Panc1 (cell line): Measurements from ENCODE around the gene LMAN2. TPM values are rescaled to one million over a fixed set of nuclear protein-coding genes. Genes with fewer than 3 reads are reported as not detected.

Experiments used
- ATAC-seq: fragments of 200-7000 bp; cut with Tn5 transposase; 2 replicates; pipeline ENCODE4 v1.9.1; 2020; ENCODE audit warnings: mild to moderate bottlenecking, moderate library complexity
- BruUV-seq: library from RNA; stranded (reverse); fragments of 400-500 nt; replicated peaks from 2 replicates; lab custom pipeline; 2021; lab: Mats Ljungman, UMichigan
- CTCF ChIA-PET: fragments of 300-600 bp; sonication (Branson Sonifier 250); formaldehyde crosslinking; loops from one replicate; lab custom pipeline; 2022; ENCODE audit warnings: antibody characterized with exemption; lab: Charles Lee
- POLR2A ChIA-PET: fragments of 300-600 bp; sonication (Branson Sonifier 250); formaldehyde crosslinking; loops from one replicate; lab custom pipeline; 2022; ENCODE audit warnings: antibody characterized with exemption; lab: Charles Lee
- DNase-seq: peaks from one replicate; pipeline ENCODE4 v3.0.0-alpha.2; 2010; ENCODE audit warnings: low read depth, low spot score
- H3K27ac ChIP-seq: 2 replicates; pipeline ENCODE4 v1.5.1; 2011; ENCODE audit warnings: mild to moderate bottlenecking, low read length, inconsistent platforms
- H3K27me3 ChIP-seq: fragments of 200-500 bp; sonication (Bioruptor generic); 2 replicates; pipeline ENCODE4 v1.6.0; 2014; ENCODE audit warnings: low read length, inconsistent platforms; ENCODE audit not compliant: control insufficient read depth, insufficient read depth
- H3K36me3 ChIP-seq: fragments of 200-500 bp; sonication (Bioruptor generic); 2 replicates; pipeline ENCODE4 v1.5.1; 2014; ENCODE audit warnings: inconsistent platforms, mild to moderate bottlenecking, low read length, moderate library complexity; ENCODE audit not compliant: control insufficient read depth, insufficient read depth
- H3K4me1 ChIP-seq: 2 replicates; pipeline ENCODE4 v1.5.1; 2011; ENCODE audit warnings: inconsistent platforms, mild to moderate bottlenecking, low read length, moderate library complexity; ENCODE audit not compliant: control insufficient read depth, insufficient read depth
- H3K4me3 ChIP-seq, 2 experiments: 2 replicates each; pipeline ENCODE4 v1.5.1; 2011 to 2012; ENCODE audit warnings: low read depth in 2 of 2, low read length in 2 of 2, mild to moderate bottlenecking in 2 of 2, inconsistent platforms in 1 of 2, moderate library complexity in 1 of 2
- H3K9me3 ChIP-seq: fragments of 200-500 bp; sonication (Bioruptor generic); 2 replicates; pipeline ENCODE4 v1.5.1; 2014; ENCODE audit warnings: low read depth, mild to moderate bottlenecking, inconsistent platforms, low read length, moderate library complexity; ENCODE audit not compliant: control insufficient read depth, insufficient read depth
- POLR2AphosphoS5 ChIP-seq: IDR thresholded peaks from 2 replicates; pipeline ENCODE4 v1.6.1; 2012; ENCODE audit warnings: mild to moderate bottlenecking, low read depth, low read length, moderate library complexity
- SIN3A ChIP-seq: IDR thresholded peaks from 2 replicates; pipeline ENCODE4 v1.6.1; 2012; ENCODE audit warnings: low read depth, mild to moderate bottlenecking, low read length, moderate library complexity, borderline replicate concordance; ENCODE audit not compliant: insufficient read depth
- TCF7L2 ChIP-seq: IDR thresholded peaks from 2 replicates; pipeline ENCODE4 v1.6.1; 2011; ENCODE audit warnings: mild to moderate bottlenecking, low read depth, low read length, inconsistent platforms
- in situ Hi-C: cut with HindIII; loops from 2 replicates; pipeline ENCODE4 v1.10.0; 2016; ENCODE audit warnings: low sequenced_read_pairs, low pct_unique_long_range_greater_than_20kb
- intact Hi-C: fragments of 100-400 bp; cut with micrococcal nuclease; formaldehyde crosslinking; loops from one replicate; pipeline ENCODE4 v1.10.0; 2022; ENCODE audit not compliant: unreplicated experiment
- total RNA-seq: library from RNA; stranded (reverse); gene quantifications from one replicate; pipeline ENCODE4 v1.2.1, GENCODE V29; 2021; ENCODE audit not compliant: unreplicated experiment
- TF ChIP-seq, protein P1 (sequence below), 2 experiments: IDR thresholded peaks; 2 replicates each; pipeline ENCODE4 v1.6.1; 2011 to 2012; ENCODE audit warnings: low read depth in 2 of 2, control low read depth in 1 of 2, low read length in 1 of 2, mild to moderate bottlenecking in 1 of 2, moderate library complexity in 1 of 2; ENCODE audit not compliant: insufficient read depth in 1 of 2
- TF ChIP-seq, protein P2 (sequence below): fragments of 450-650 bp; IDR thresholded peaks from 2 replicates; pipeline ENCODE4 v1.5.1; 2017; ENCODE audit warnings: mild to moderate bottlenecking

The LMAN2 gene
- total RNA-seq, 1 experiment from 2014 or later: 140 TPM

GRCh38 chr5:177393206-177393765 is 41.8 kb upstream of the LMAN2 start:
- Histone ChIP-seq H3K9me3 (no peaks in the 10 kb centered on the region), H3K4me3 (no peak overlapping the region), H3K27ac (no peak overlapping the region), H3K36me3 (no peaks in the 10 kb centered on the region), H3K4me1 (peaks cover 3% of the 10 kb centered on the region; the same call in 1 of the 2 replicates), H3K27me3 (no peaks in the 10 kb centered on the region)
- BruUV-seq: no TSS peak
- DNase-seq (no peak), ATAC-seq (no peak)
- in situ Hi-C loops: no loop called here
- intact Hi-C loops: loop anchor here (5.0 kb wide), 1 partner anchor 104 kb away; the partner anchor contains the start of gene PDLIM7
- ChIA-PET CTCF (interaction anchor here (1.3 kb wide), 1 partner anchor 9 kb away, joined by 3 read pairs; no protein-coding TSS in a partner anchor), POLR2A (no interaction called here)
- TF ChIP-seq, protein P1, sequence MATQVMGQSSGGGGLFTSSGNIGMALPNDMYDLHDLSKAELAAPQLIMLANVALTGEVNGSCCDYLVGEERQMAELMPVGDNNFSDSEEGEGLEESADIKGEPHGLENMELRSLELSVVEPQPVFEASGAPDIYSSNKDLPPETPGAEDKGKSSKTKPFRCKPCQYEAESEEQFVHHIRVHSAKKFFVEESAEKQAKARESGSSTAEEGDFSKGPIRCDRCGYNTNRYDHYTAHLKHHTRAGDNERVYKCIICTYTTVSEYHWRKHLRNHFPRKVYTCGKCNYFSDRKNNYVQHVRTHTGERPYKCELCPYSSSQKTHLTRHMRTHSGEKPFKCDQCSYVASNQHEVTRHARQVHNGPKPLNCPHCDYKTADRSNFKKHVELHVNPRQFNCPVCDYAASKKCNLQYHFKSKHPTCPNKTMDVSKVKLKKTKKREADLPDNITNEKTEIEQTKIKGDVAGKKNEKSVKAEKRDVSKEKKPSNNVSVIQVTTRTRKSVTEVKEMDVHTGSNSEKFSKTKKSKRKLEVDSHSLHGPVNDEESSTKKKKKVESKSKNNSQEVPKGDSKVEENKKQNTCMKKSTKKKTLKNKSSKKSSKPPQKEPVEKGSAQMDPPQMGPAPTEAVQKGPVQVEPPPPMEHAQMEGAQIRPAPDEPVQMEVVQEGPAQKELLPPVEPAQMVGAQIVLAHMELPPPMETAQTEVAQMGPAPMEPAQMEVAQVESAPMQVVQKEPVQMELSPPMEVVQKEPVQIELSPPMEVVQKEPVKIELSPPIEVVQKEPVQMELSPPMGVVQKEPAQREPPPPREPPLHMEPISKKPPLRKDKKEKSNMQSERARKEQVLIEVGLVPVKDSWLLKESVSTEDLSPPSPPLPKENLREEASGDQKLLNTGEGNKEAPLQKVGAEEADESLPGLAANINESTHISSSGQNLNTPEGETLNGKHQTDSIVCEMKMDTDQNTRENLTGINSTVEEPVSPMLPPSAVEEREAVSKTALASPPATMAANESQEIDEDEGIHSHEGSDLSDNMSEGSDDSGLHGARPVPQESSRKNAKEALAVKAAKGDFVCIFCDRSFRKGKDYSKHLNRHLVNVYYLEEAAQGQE (IDR thresholded peaks at IDR 0.05; ENCODE audit: insufficient read depth in 1 of 2, low read depth in 2 of 2, low read length in 1 of 2): no peak
- TF ChIP-seq, protein P2, sequence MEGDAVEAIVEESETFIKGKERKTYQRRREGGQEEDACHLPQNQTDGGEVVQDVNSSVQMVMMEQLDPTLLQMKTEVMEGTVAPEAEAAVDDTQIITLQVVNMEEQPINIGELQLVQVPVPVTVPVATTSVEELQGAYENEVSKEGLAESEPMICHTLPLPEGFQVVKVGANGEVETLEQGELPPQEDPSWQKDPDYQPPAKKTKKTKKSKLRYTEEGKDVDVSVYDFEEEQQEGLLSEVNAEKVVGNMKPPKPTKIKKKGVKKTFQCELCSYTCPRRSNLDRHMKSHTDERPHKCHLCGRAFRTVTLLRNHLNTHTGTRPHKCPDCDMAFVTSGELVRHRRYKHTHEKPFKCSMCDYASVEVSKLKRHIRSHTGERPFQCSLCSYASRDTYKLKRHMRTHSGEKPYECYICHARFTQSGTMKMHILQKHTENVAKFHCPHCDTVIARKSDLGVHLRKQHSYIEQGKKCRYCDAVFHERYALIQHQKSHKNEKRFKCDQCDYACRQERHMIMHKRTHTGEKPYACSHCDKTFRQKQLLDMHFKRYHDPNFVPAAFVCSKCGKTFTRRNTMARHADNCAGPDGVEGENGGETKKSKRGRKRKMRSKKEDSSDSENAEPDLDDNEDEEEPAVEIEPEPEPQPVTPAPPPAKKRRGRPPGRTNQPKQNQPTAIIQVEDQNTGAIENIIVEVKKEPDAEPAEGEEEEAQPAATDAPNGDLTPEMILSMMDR: no peak
- TF ChIP-seq TCF7L2: no peak
- TF ChIP-seq SIN3A: no peak
- no peak for TF ChIP-seq POLR2AphosphoS5

- DNase-seq: no peak
- H3K4me1 ChIP-seq: peaks cover 3% of the 10 kb centered on the region; the same call in 1 of the 2 replicates
- no peaks in the 10 kb centered on the region for H3K9me3 ChIP-seq
- no peak overlapping the region for H3K27ac ChIP-seq
- H3K27me3 ChIP-seq: no peaks in the 10 kb centered on the region
- TF ChIP-seq TCF7L2 (no peak), SIN3A (no peak), POLR2AphosphoS5 (no peak)
- TF ChIP-seq, protein P2: no peak
- TF ChIP-seq, protein P1 (IDR thresholded peaks at IDR 0.05; ENCODE audit: insufficient read depth in 1 of 2, low read depth in 2 of 2, low read length in 1 of 2): no peak
- BruUV-seq: no TSS peak
- intact Hi-C loops (loop anchor here (5.0 kb wide), 1 partner anchor 105 kb away; the partner anchor contains the start of gene PDLIM7), in situ Hi-C loops (no loop called here)
- H3K4me3 ChIP-seq: no peak overlapping the region
- no peak for ATAC-seq
- ChIA-PET CTCF (interaction anchor here (1.3 kb wide), 1 partner anchor 9 kb away, joined by 3 read pairs; no protein-coding TSS in a partner anchor), POLR2A (no interaction called here)
- H3K36me3 ChIP-seq: no peaks in the 10 kb centered on the region
Measured at GRCh38 chr5:177392765-177393164, 41.3 kb upstream of the LMAN2 start.
